ENCODE measurements around the gene CYYR1. TPM values are rescaled to one million over a fixed set of nuclear protein-coding genes. Genes with fewer than 3 reads are reported as not detected.

CYYR1 gene
- total RNA-seq, result 5.5 and 7.3 TPM in 2 replicates

GRCh38 chr21:26572702-26573381 lies at the start of gene CYYR1:
Gene CYYR1 (minus strand): TSS chr21:26573286. CDS start chr21:26572940, 346 bp downstream.

Data from epithelial cell of umbilical artery (primary cell).